GM23338 (cell line): ENCODE data around the gene EIF4E2. TPM values are rescaled to one million over a fixed set of nuclear protein-coding genes. Genes with fewer than 3 reads are reported as not detected.

Source experiments
- ATAC-seq: fragments of 200-7000 bp; cut with Tn5 transposase; 3 replicates; pipeline ENCODE4 v1.9.1; 2020
- DNase-seq: peaks from one replicate; pipeline ENCODE4 v3.0.0-alpha.2; 2015; ENCODE audit warnings: low spot score
- H2AFZ ChIP-seq: fragments of 200-600 bp; sonication (generic); 2 replicates; pipeline ENCODE4 v1.8.0; 2016; ENCODE audit warnings: antibody characterized with exemption, mild to moderate bottlenecking, moderate library complexity
- H3F3A ChIP-seq: fragments of 200-600 bp; sonication (generic); replicated peaks from 2 replicates; pipeline ENCODE4 v1.8.0; 2017; ENCODE audit warnings: antibody characterized with exemption, mixed run types, low read depth
- H3K27ac ChIP-seq: fragments of 200-600 bp; sonication (generic); 2 replicates; pipeline ENCODE4 v1.6.1; 2016; ENCODE audit warnings: low read depth
- H3K27me3 ChIP-seq: fragments of 200-600 bp; sonication (generic); 2 replicates; pipeline ENCODE4 v1.8.0; 2016; ENCODE audit warnings: mild to moderate bottlenecking, mixed run types, moderate library complexity; ENCODE audit not compliant: insufficient read depth
- H3K36me3 ChIP-seq: fragments of 200-600 bp; sonication (generic); 2 replicates; pipeline ENCODE4 v1.8.0; 2016; ENCODE audit warnings: mild to moderate bottlenecking; ENCODE audit not compliant: insufficient read depth
- H3K4me1 ChIP-seq: fragments of 200-600 bp; sonication (generic); 2 replicates; pipeline ENCODE4 v1.8.0; 2016; ENCODE audit warnings: mild to moderate bottlenecking, moderate library complexity; ENCODE audit not compliant: insufficient read depth
- H3K4me2 ChIP-seq: fragments of 200-600 bp; sonication (generic); 2 replicates; pipeline ENCODE4 v1.7.1; 2017; ENCODE audit warnings: mixed run types
- H3K4me3 ChIP-seq: fragments of 200-600 bp; sonication (generic); 2 replicates; pipeline ENCODE4 v1.6.1; 2016; ENCODE audit warnings: mixed run types
- H3K79me2 ChIP-seq: fragments of 200-600 bp; sonication (generic); replicated peaks from 2 replicates; pipeline ENCODE4 v1.8.0; 2017; ENCODE audit warnings: mild to moderate bottlenecking; ENCODE audit not compliant: insufficient read depth
- H3K9me2 ChIP-seq: fragments of 200-600 bp; sonication (generic); 2 replicates; pipeline ENCODE4 v1.8.0; 2017; ENCODE audit not compliant: insufficient read depth
- H4K20me1 ChIP-seq: fragments of 200-600 bp; sonication (generic); replicated peaks from 2 replicates; pipeline ENCODE4 v1.8.0; 2017; ENCODE audit warnings: mild to moderate bottlenecking; ENCODE audit not compliant: insufficient read depth
- H3K27ac Mint-ChIP-seq: 2 replicates; pipeline ENCODE4 v1.8.0; 2020; ENCODE audit warnings: inconsistent platforms, mild to moderate bottlenecking, moderate library complexity, mixed read lengths
- H3K27me3 Mint-ChIP-seq: 3 replicates; pipeline ENCODE4 v1.8.0; 2022; ENCODE audit warnings: low read depth, mild to moderate bottlenecking, moderate library complexity, mixed read lengths, inconsistent platforms; ENCODE audit not compliant: insufficient read depth, poor library complexity
- H3K36me3 Mint-ChIP-seq: 3 replicates; pipeline ENCODE4 v1.8.0; 2021; ENCODE audit warnings: low read depth, mild to moderate bottlenecking, inconsistent platforms, moderate library complexity, mixed read lengths
- H3K4me1 Mint-ChIP-seq: 3 replicates; pipeline ENCODE4 v1.8.0; 2020; ENCODE audit warnings: mild to moderate bottlenecking, inconsistent platforms, mixed read lengths
- H3K4me3 Mint-ChIP-seq: 3 replicates; pipeline ENCODE4 v1.8.0; 2021; ENCODE audit warnings: moderate library complexity, mild to moderate bottlenecking, inconsistent platforms, mixed read lengths
- H3K9me3 Mint-ChIP-seq: 3 replicates; pipeline ENCODE4 v1.8.0; 2020; ENCODE audit warnings: moderate library complexity, mild to moderate bottlenecking, inconsistent platforms, mixed read lengths
- CTCF ChIP-seq, 2 experiments: fragments of 200-600 bp in 1 of 2; sonication (generic) in 1 of 2; conservative IDR thresholded peaks; 2 replicates each; pipeline versions ENCODE4 v1.5.1 to v1.6.1; 2016 to 2017; ENCODE audit warnings: antibody characterized with exemption in 2 of 2, low read depth in 2 of 2, mild to moderate bottlenecking in 2 of 2, moderate library complexity in 1 of 2
- EZH2 ChIP-seq: fragments of 200-600 bp; sonication (generic); IDR thresholded peaks from one replicate; pipeline ENCODE4 v1.8.0; 2017; ENCODE audit warnings: antibody characterized with exemption, mild to moderate bottlenecking, low read depth; ENCODE audit not compliant: unreplicated experiment
- EZH2phosphoT487 ChIP-seq: fragments of 200-600 bp; sonication (generic); IDR thresholded peaks from one replicate; pipeline ENCODE4 v1.8.1; 2018; ENCODE audit warnings: antibody characterized with exemption; ENCODE audit not compliant: unreplicated experiment
- JUNB ChIP-seq: IDR thresholded peaks from one replicate; pipeline ENCODE4 v1.6.1; 2016; ENCODE audit warnings: antibody characterized with exemption; ENCODE audit not compliant: unreplicated experiment
- REST ChIP-seq: IDR thresholded peaks from one replicate; pipeline ENCODE4 v1.6.1; 2018; ENCODE audit warnings: antibody characterized with exemption; ENCODE audit not compliant: unreplicated experiment
- ZNF462 ChIP-seq: fragments of 250-450 bp; sonication (Bioruptor Pico); IDR thresholded peaks from 2 replicates; pipeline ENCODE4 v1.5.0; 2020; ENCODE audit warnings: mild to moderate bottlenecking, moderate library complexity
- polyA plus RNA-seq: library from polyadenylated mRNA; unstranded; fragments of >200 nt; fragmentation: Nextera tagmentation; extraction: Ambion mirVana; gene quantifications from 2 replicates; pipeline ENCODE4 v1.2.1, GENCODE V29; 2016
- total RNA-seq: library from RNA; depleted of rRNA; stranded (reverse); fragments of >200 nt; shearing (Covaris generic); gene quantifications from 2 replicates; pipeline ENCODE4 v1.2.3, GENCODE V29; 2014

The EIF4E2 gene
- total and polyA plus RNA-seq, 2 experiments from 2014 or later = 68.1 to 152 TPM

DNA sequence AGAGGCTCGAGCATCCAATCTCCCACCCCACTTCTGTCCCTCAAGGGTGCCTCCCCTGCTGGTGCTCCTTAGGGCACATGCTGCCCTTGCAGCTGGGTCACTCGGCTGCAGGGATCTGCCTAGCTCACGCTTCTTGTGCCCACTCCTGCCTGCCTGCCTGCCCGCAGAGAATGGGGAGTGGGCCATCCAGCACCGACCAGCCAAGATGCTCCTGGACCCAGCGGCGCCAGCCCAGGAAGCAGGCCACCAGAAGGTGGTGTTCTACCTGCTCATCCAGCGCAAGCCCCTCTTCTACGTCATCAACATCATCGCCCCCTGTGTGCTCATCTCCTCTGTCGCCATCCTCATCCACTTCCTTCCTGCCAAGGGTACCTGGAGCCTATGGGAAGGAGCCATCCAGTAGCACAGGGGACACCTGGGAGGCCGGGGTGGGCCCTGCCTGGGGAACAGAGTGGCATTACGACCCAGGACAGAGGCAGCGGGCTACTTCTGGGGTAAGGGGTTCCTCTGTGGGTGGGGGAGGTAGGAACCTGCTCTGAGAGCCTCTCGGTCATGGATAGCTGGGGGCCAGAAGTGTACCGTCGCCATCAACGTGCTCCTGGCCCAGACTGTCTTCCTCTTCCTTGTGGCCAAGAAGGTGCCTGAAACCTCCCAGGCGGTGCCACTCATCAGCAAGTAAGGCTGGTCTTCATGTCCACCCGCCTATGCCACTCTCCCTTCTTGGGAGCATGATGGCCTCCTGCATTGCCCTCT is 7.6 kb upstream of the EIF4E2 start:
- no peak overlapping the region for H3K4me3 Mint-ChIP-seq
- DNase-seq (no peak), ATAC-seq (no peak)
- Histone ChIP-seq H3K36me3 (peaks cover 7% of the 10 kb centered on the region; the same call in 1 of the 2 replicates), H4K20me1 (0 out of 2 replicates have a peak, but pooled peaks cover under 1% of the 10 kb centered on the region), H3K27me3 (no peaks in the 10 kb centered on the region), H3K79me2 (peaks cover 14% of the 10 kb centered on the region), H3K4me1 (peaks cover 4% of the 10 kb centered on the region; the same call in 1 of the 2 replicates), H3K27ac (no peak overlapping the region), H3K4me2 (no peak overlapping the region), H3F3A (no peaks in the 10 kb centered on the region), H3K9me2 (no peaks in the 10 kb centered on the region), H2AFZ (no peak overlapping the region), H3K4me3 (no peak overlapping the region)
- TF ChIP-seq CTCF (conservative IDR thresholded peaks at IDR 0.05; ENCODE audit: low read depth in 2 of 2) (no peak), EZH2phosphoT487 (no peak), JUNB (no peak), REST (no peak), EZH2 (no peak)
- H3K4me1 Mint-ChIP-seq = peaks cover 25% of the 10 kb centered on the region
- peaks cover 13% of the 10 kb centered on the region for H3K36me3 Mint-ChIP-seq
- no peak overlapping the region for H3K27ac Mint-ChIP-seq
- no peaks in the 10 kb centered on the region for H3K9me3 Mint-ChIP-seq
- H3K27me3 Mint-ChIP-seq = peaks cover 9% of the 10 kb centered on the region

GRCh38 chr2:232543491-232543890 is 7.0 kb upstream of the EIF4E2 start:
- ATAC-seq = no peak
- TF ChIP-seq ZNF462 (CRISPR knock-in tag) (no peak), EZH2 (no peak)

More at GRCh38 chr2:232543491-232543890, 7.0 kb upstream of the EIF4E2 start:
- Histone ChIP-seq H3F3A (no peaks in the 10 kb centered on the region), H3K27me3 (no peaks in the 10 kb centered on the region), H3K4me3 (no peak overlapping the region), H3K79me2 (peaks cover 20% of the 10 kb centered on the region), H3K36me3 (peaks cover 7% of the 10 kb centered on the region; the same call in 1 of the 2 replicates), H2AFZ (no peak overlapping the region), H3K4me1 (peaks cover under 1% of the 10 kb centered on the region; the same call in 1 of the 2 replicates), H3K4me2 (no peak overlapping the region), H3K27ac (no peak overlapping the region), H3K9me2 (no peaks in the 10 kb centered on the region), H4K20me1 (0 out of 2 replicates have a peak, but pooled peaks cover 3% of the 10 kb centered on the region)
- no peak overlapping the region for H3K27ac Mint-ChIP-seq
- H3K27me3 Mint-ChIP-seq = peaks cover 11% of the 10 kb centered on the region
- H3K9me3 Mint-ChIP-seq = peaks cover under 1% of the 10 kb centered on the region; the same call in 1 of the 3 replicates
- peaks cover 19% of the 10 kb centered on the region for H3K36me3 Mint-ChIP-seq
- no peak overlapping the region for H3K4me3 Mint-ChIP-seq
- no peak for DNase-seq
- H3K4me1 Mint-ChIP-seq = peaks cover 21% of the 10 kb centered on the region
